Measurements from ENCODE around the gene ACTL6A.

Gene ACTL6A

DNA sequence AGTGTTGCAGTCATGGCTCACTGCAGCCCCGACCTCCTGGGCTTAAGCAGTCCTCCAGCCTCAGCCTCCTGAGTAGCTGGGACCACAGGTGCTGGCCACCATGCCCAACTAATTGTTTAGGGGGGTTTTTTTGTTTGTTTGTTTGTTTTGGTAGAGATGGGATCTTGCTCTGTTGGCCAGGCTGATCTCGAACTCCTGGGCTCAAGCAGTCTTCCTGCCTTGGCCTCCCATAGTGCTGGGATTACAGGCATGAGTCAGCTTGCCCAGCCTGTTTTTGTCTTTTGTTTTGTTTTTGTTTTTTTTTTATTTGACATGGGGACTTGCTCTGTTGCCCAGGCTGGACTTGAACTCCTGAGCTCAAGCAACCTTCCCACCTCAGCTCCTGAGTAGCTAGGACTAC, 59.3 kb downstream of the ACTL6A start:
- ChIA-PET POLR2A (no interaction called here), CTCF (no interaction called here)
- Histone ChIP-seq H3K36me3 (ENCODE audit: control insufficient read depth in 4 of 4, insufficient read depth in 4 of 4, low read length in 3 of 4) (peaks cover 10 to 56% (median 31%) of the 10 kb centered on the region in 4 experiments), H3K4me3 (ENCODE audit: control insufficient read depth in 1 of 7, extremely low read depth in 1 of 7, insufficient read depth in 4 of 7, low read depth in 2 of 7, low read length in 6 of 7) (no peak overlapping the region), H3K27me3 (replicated peaks in 2 of 5; ENCODE audit: control insufficient read depth in 4 of 5, insufficient read depth in 5 of 5, low read length in 4 of 5) (no peaks in the 10 kb centered on the region), H3K9me3 (ENCODE audit: control extremely low read depth in 1 of 5, control insufficient read depth in 4 of 5, insufficient read depth in 2 of 5, low read depth in 1 of 5, low read length in 4 of 5) (peaks cover 0 to 3% (median 0%) of the 10 kb centered on the region in 5 experiments), H3K4me1 (ENCODE audit: control extremely low read depth in 1 of 4, control insufficient read depth in 4 of 4, insufficient read depth in 4 of 4, low read length in 3 of 4) (no peaks in the 10 kb centered on the region), H3K27ac (ENCODE audit: insufficient read depth in 1 of 2, low read depth in 1 of 2, low read length in 2 of 2, poor library complexity in 1 of 2, severe bottlenecking in 2 of 2) (no peak overlapping the region)
- DNase-seq = no peak
- 100% methylated on average over 2 of the region's 2 CpGs for WGBS (ENCODE audit: insufficient coverage)

- Histone ChIP-seq H3K36me3 (ENCODE audit: control insufficient read depth in 4 of 4, insufficient read depth in 4 of 4, low read length in 3 of 4) (peaks cover 10 to 38% (median 21%) of the 10 kb centered on the region in 4 experiments), H3K4me1 (ENCODE audit: control extremely low read depth in 1 of 4, control insufficient read depth in 4 of 4, insufficient read depth in 4 of 4, low read length in 3 of 4) (no peaks in the 10 kb centered on the region), H3K27ac (ENCODE audit: insufficient read depth in 1 of 2, low read depth in 1 of 2, low read length in 2 of 2, poor library complexity in 1 of 2, severe bottlenecking in 2 of 2) (no peak overlapping the region), H3K27me3 (replicated peaks in 2 of 5; ENCODE audit: control insufficient read depth in 4 of 5, insufficient read depth in 5 of 5, low read length in 4 of 5) (no peaks in the 10 kb centered on the region), H3K9me3 (ENCODE audit: control extremely low read depth in 1 of 5, control insufficient read depth in 4 of 5, insufficient read depth in 2 of 5, low read depth in 1 of 5, low read length in 4 of 5) (no peaks in the 10 kb centered on the region), H3K4me3 (ENCODE audit: control insufficient read depth in 1 of 7, extremely low read depth in 1 of 7, insufficient read depth in 4 of 7, low read depth in 2 of 7, low read length in 6 of 7) (no peak overlapping the region)
- POLR2A ChIA-PET = no interaction called here
- no peak for DNase-seq
- WGBS (ENCODE audit: insufficient coverage) = no CpG with 5 or more reads among the region's 3 CpGs
- CTCF ChIA-PET = interaction anchor here (0.7 kb wide), 1 partner anchor 406 kb away, joined by 3 read pairs; no protein-coding TSS in a partner anchor
Measured at GRCh38 chr3:179624451-179624850, 61.7 kb downstream of the ACTL6A start.

DNA sequence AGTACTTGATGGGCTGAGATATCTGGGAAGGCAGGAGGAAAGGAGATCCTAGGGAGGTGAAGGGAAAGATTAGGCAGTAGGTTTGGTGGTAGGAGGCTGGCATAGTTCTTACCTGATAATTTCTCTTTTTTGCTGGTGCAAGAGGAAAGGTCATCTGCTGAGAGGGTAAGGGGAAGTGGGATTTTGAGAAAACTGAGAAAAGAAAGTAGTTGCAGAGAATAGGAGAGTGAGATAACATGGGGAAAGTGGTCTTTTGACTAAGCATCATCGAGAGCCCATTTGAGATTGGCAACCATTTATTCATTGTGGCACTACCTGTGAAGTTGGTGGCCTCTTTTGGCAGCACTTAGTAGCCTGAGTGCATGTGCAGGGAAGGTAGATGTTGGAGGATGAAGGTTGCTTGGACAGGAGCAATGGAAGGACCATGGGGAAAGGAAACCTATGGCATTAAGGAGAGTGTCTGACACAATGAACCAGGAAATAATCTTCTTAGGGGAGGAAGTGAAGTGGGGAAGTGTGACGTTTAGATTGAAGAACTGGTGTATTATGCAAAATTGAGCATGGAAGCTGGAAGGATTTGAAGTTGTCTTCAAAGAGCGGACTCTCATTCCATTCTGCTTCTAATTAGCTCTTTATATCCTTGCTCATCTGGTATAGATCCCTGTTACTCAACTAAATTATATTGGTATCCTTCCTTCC, 68.2 kb downstream of the ACTL6A start:
- POLR2A ChIA-PET = no interaction called here
- H3K4me3 ChIP-seq (ENCODE audit: control insufficient read depth in 1 of 7, extremely low read depth in 1 of 7, insufficient read depth in 4 of 7, low read depth in 2 of 7, low read length in 6 of 7) = no peak overlapping the region

More for the DNA sequence above, 68.2 kb downstream of the ACTL6A start:
- peaks cover 0 to 3% (median under 1%) of the 10 kb centered on the region in 4 experiments for H3K36me3 ChIP-seq (ENCODE audit: control insufficient read depth in 4 of 4, insufficient read depth in 4 of 4, low read length in 3 of 4)
- H3K9me3 ChIP-seq (ENCODE audit: control extremely low read depth in 1 of 5, control insufficient read depth in 4 of 5, insufficient read depth in 2 of 5, low read depth in 1 of 5, low read length in 4 of 5) = no peaks in the 10 kb centered on the region
- no peak overlapping the region for H3K27ac ChIP-seq (ENCODE audit: insufficient read depth in 1 of 2, low read depth in 1 of 2, low read length in 2 of 2, poor library complexity in 1 of 2, severe bottlenecking in 2 of 2)
- no peak for DNase-seq
- H3K27me3 ChIP-seq (replicated peaks in 2 of 5; ENCODE audit: control insufficient read depth in 4 of 5, insufficient read depth in 5 of 5, low read length in 4 of 5) = no peaks in the 10 kb centered on the region
- H3K4me1 ChIP-seq (ENCODE audit: control extremely low read depth in 1 of 4, control insufficient read depth in 4 of 4, insufficient read depth in 4 of 4, low read length in 3 of 4) = no peaks in the 10 kb centered on the region
- 93% methylated on average over 3 of the region's 3 CpGs for WGBS (ENCODE audit: insufficient coverage)
- CTCF ChIA-PET = no interaction called here

All from common myeloid progenitor, CD34-positive (primary cell).